Gastroesophageal sphincter (tissue), 4 donors: Measurements from ENCODE around the gene ITGA6. TPM values are rescaled to one million over a fixed set of nuclear protein-coding genes. Genes with fewer than 3 reads are reported as not detected.

ENCODE experiments used
- ATAC-seq: fragments of 150-250 bp; one replicate; pipeline ENCODE4 v1.9.1; 2016; ENCODE audit warnings: mild to moderate bottlenecking, moderate library complexity
- H3K27ac ChIP-seq, 4 donors: fragments of 200-600 bp; sonication (generic) in 3 of 4; 1 replicate in 3 of 4; 2 replicates in 1 of 4; pipeline ENCODE4 v1.5.1; 2016 to 2019
- H3K27me3 ChIP-seq: fragments of 200-600 bp; sonication (generic); one replicate; pipeline ENCODE4 v1.5.1; 2019
- H3K36me3 ChIP-seq, 2 donors: fragments of 200-600 bp; sonication (generic); one replicate each; pipeline ENCODE4 v1.5.1; 2019; ENCODE audit warnings: control low read depth in 1 of 2
- H3K4me1 ChIP-seq, 3 donors: fragments of 200-600 bp; sonication (generic); 1 replicate in 2 of 3; 2 replicates in 1 of 3; pipeline ENCODE4 v1.5.1; 2016 to 2019; ENCODE audit warnings: control low read depth in 2 of 3
- H3K4me3 ChIP-seq, 2 donors: fragments of 200-600 bp; sonication (generic); one replicate each; pipeline ENCODE4 v1.5.1; 2019; ENCODE audit warnings: mild to moderate bottlenecking in 1 of 2, moderate library complexity in 1 of 2
- H3K9me3 ChIP-seq, 3 donors: fragments of 200-600 bp; sonication (generic); one replicate each; pipeline ENCODE4 v1.5.1; 2017 to 2019; ENCODE audit warnings: control low read depth in 2 of 3
- CTCF ChIP-seq, 4 experiments: fragments of 200-600 bp in 2 of 4; fragments of 450-650 bp in 2 of 4; sonication (generic) in 1 of 4; IDR thresholded peaks; one replicate each; pipeline ENCODE4 v1.5.1; 2017 to 2019; ENCODE audit warnings: antibody characterized with exemption in 4 of 4, mild to moderate bottlenecking in 2 of 4, moderate library complexity in 2 of 4
- EP300 ChIP-seq: sonication (generic); formaldehyde crosslinking; IDR thresholded peaks from one replicate; pipeline ENCODE4 v1.6.1; 2017; ENCODE audit warnings: antibody characterized with exemption, mild to moderate bottlenecking
- POLR2A ChIP-seq, 2 donors: fragments of 450-650 bp; IDR thresholded peaks; one replicate each; pipeline ENCODE4 v1.6.1; 2017; ENCODE audit warnings: antibody characterized with exemption in 2 of 2, mild to moderate bottlenecking in 2 of 2, moderate library complexity in 1 of 2
- POLR2AphosphoS5 ChIP-seq: sonication (generic); formaldehyde crosslinking; IDR thresholded peaks from one replicate; pipeline ENCODE4 v1.6.1; 2017; ENCODE audit warnings: antibody characterized with exemption
- WGBS, 2 donors: methylation state at CpG; one replicate each; pipeline ENCODE4 v1.1.5; 2018; ENCODE audit warnings: low coverage in 1 of 2; 5-methylcytosine and 5-hydroxymethylcytosine counted together
- total RNA-seq, 4 donors: library from RNA; depleted of rRNA; stranded (reverse); fragments of >200 nt; gene quantifications; one replicate each; pipeline ENCODE4 v1.1.0, GENCODE V29; 2016

Gene ITGA6
- total RNA-seq, 4 donors from 2014 or later: 32.5 to 62.2 (median 48.7) TPM

- WGBS, 2 donors: 76 to 84% methylated on average over 3 to 5 of the region's 5 CpGs
- no peak for ATAC-seq
- Histone ChIP-seq H3K4me1 (peaks cover 0 to 8% (median 0%) of the 10 kb centered on the region in 3 donors), H3K4me3 (no peak overlapping the region), H3K27me3 (peaks cover 7% of the 10 kb centered on the region), H3K36me3 (no peaks in the 10 kb centered on the region), H3K27ac (no peak overlapping the region), H3K9me3 (no peaks in the 10 kb centered on the region)
- TF ChIP-seq POLR2AphosphoS5 (no peak), EP300 (no peak), POLR2A (IDR thresholded peaks at IDR 0.05) (no peak), CTCF (IDR thresholded peaks at IDR 0.05) (no peak)
Observed at GRCh38 chr2:172451923-172452322, 24.5 kb downstream of the ITGA6 start.

- peaks cover 7% of the 10 kb centered on the region for H3K27me3 ChIP-seq
- H3K36me3 ChIP-seq: no peaks in the 10 kb centered on the region
- WGBS, 2 donors: 42 to 73% methylated on average over 2 of the region's 2 CpGs
- no peak overlapping the region for H3K4me3 ChIP-seq
- peaks cover 0 to 8% (median 0%) of the 10 kb centered on the region in 3 donors for H3K4me1 ChIP-seq
- ATAC-seq: no peak
- TF ChIP-seq EP300: no peak
- no peak for TF ChIP-seq POLR2A (IDR thresholded peaks at IDR 0.05)
- TF ChIP-seq POLR2AphosphoS5: no peak
- no peak for TF ChIP-seq CTCF (IDR thresholded peaks at IDR 0.05)
- no peaks in the 10 kb centered on the region for H3K9me3 ChIP-seq
- no peak overlapping the region for H3K27ac ChIP-seq
Observed at GRCh38 chr2:172452845-172453244, 25.5 kb downstream of the ITGA6 start.

- TF ChIP-seq POLR2AphosphoS5 (no peak), CTCF (IDR thresholded peaks at IDR 0.05) (no peak), POLR2A (IDR thresholded peaks at IDR 0.05) (no peak), EP300 (no peak)
- no peak for ATAC-seq
Observed at GRCh38 chr2:172454404-172455120, 27.2 kb downstream of the ITGA6 start.

GRCh38 chr2:172455121-172455515 lies 27.7 kb downstream of the ITGA6 start:
- WGBS, 2 donors: 46 to 51% methylated on average over 4 of the region's 4 CpGs
- Histone ChIP-seq H3K36me3 (no peaks in the 10 kb centered on the region), H3K4me1 (peaks cover 0 to 8% (median 0%) of the 10 kb centered on the region in 3 donors), H3K9me3 (no peaks in the 10 kb centered on the region), H3K27me3 (peaks cover 21% of the 10 kb centered on the region), H3K4me3 (no peak overlapping the region), H3K27ac (no peak overlapping the region)
- TF ChIP-seq POLR2AphosphoS5 (no peak), POLR2A (IDR thresholded peaks at IDR 0.05) (no peak), EP300 (no peak), CTCF (IDR thresholded peaks at IDR 0.05) (no peak)
- ATAC-seq: no peak

More at GRCh38 chr2:172454404-172455120, 27.2 kb downstream of the ITGA6 start:
- Histone ChIP-seq H3K27ac (no peak overlapping the region), H3K4me1 (peaks cover 0 to 8% (median 0%) of the 10 kb centered on the region in 3 donors), H3K9me3 (no peaks in the 10 kb centered on the region), H3K4me3 (no peak overlapping the region), H3K36me3 (no peaks in the 10 kb centered on the region), H3K27me3 (peaks cover 21% of the 10 kb centered on the region)
- WGBS, 2 donors: 47% methylated on average over 6 of the region's 6 CpGs; no CpG with 5 or more reads in 1 of the 2 donors

GRCh38 chr2:172456002-172456401 lies 28.6 kb downstream of the ITGA6 start:
- ATAC-seq: no peak
- WGBS, 2 donors: 59% methylated on average over 2 of the region's 4 CpGs; no CpG with 5 or more reads in 1 of the 2 donors

More at GRCh38 chr2:172456002-172456401, 28.6 kb downstream of the ITGA6 start:
- H3K27me3 ChIP-seq: peaks cover 21% of the 10 kb centered on the region
- H3K4me1 ChIP-seq: peaks cover 0 to 8% (median 0%) of the 10 kb centered on the region in 3 donors
- peak overlapping the region in 1 of 4 donors; percentile 31 for H3K27ac ChIP-seq
- H3K4me3 ChIP-seq: no peak overlapping the region
- H3K9me3 ChIP-seq: no peaks in the 10 kb centered on the region
- TF ChIP-seq POLR2A (IDR thresholded peaks at IDR 0.05) (no peak), CTCF (IDR thresholded peaks at IDR 0.05) (no peak)
- H3K36me3 ChIP-seq: no peaks in the 10 kb centered on the region
